Neuronal stem cell (in vitro differentiated cells): ENCODE results near the gene DLG5.
A peak's percentile ranks its signal among the peaks of the same experiment; 100 is the strongest.

Experiments
- DNase-seq: peaks from one replicate; pipeline ENCODE4 v3.0.0-alpha.2; 2013; ENCODE audit warnings: low spot score
- H2AFZ ChIP-seq: one replicate; pipeline ENCODE4 v1.6.1; 2013; ENCODE audit warnings: mild to moderate bottlenecking, low read length, inconsistent platforms
- H2AK5ac ChIP-seq: 2 replicates; pipeline ENCODE4 v1.6.1; 2013; ENCODE audit warnings: low read depth, mild to moderate bottlenecking, inconsistent platforms, low read length, moderate library complexity, mixed read lengths
- H2BK120ac ChIP-seq: 2 replicates; pipeline ENCODE4 v1.6.1; 2013; ENCODE audit warnings: low read depth, mild to moderate bottlenecking, inconsistent platforms, low read length, moderate library complexity, mixed read lengths
- H2BK12ac ChIP-seq: one replicate; pipeline ENCODE4 v1.6.1; 2013; ENCODE audit warnings: low read length, inconsistent platforms
- H2BK15ac ChIP-seq: 2 replicates; pipeline ENCODE4 v1.6.1; 2013; ENCODE audit warnings: mild to moderate bottlenecking, low read length, inconsistent platforms, mixed read lengths
- H2BK5ac ChIP-seq: one replicate; pipeline ENCODE4 v1.6.1; 2013; ENCODE audit warnings: inconsistent platforms, mild to moderate bottlenecking, low read length, moderate library complexity
- H3K14ac ChIP-seq: one replicate; pipeline ENCODE4 v1.6.1; 2013; ENCODE audit warnings: low read length, inconsistent platforms
- H3K18ac ChIP-seq: 2 replicates; pipeline ENCODE4 v1.6.1; 2013; ENCODE audit warnings: low read length, inconsistent platforms
- H3K23ac ChIP-seq: 2 replicates; pipeline ENCODE4 v1.6.1; 2013; ENCODE audit warnings: low read depth, mild to moderate bottlenecking, mixed read lengths, low read length, inconsistent platforms; ENCODE audit not compliant: poor library complexity
- H3K27ac ChIP-seq: replicated peaks from 3 replicates; pipeline ENCODE4 v1.5.1; 2013; ENCODE audit warnings: low read length, inconsistent platforms
- H3K27me3 ChIP-seq, 3 experiments: 2 replicates each; pipeline ENCODE4 v1.6.1; 2013; ENCODE audit warnings: low read length in 3 of 3, mild to moderate bottlenecking in 2 of 3, inconsistent platforms in 1 of 3, low read depth in 1 of 3, mixed read lengths in 1 of 3, moderate library complexity in 1 of 3; ENCODE audit not compliant: control insufficient read depth in 3 of 3, insufficient read depth in 3 of 3
- H3K36me3 ChIP-seq, 2 donors: replicated peaks in 1 of 2; 2 replicates each; pipeline ENCODE4 v1.6.1; 2013; ENCODE audit warnings: low read length in 2 of 2; ENCODE audit not compliant: control insufficient read depth in 2 of 2, insufficient read depth in 2 of 2
- H3K4ac ChIP-seq: 2 replicates; pipeline ENCODE4 v1.6.1; 2013; ENCODE audit warnings: inconsistent platforms, mild to moderate bottlenecking, low read length, moderate library complexity
- H3K4me1 ChIP-seq, 2 donors: 1 replicate in 1 of 2; 2 replicates in 1 of 2; pipeline ENCODE4 v1.6.1; 2013; ENCODE audit warnings: low read length in 2 of 2, low read depth in 1 of 2; ENCODE audit not compliant: control insufficient read depth in 2 of 2, insufficient read depth in 1 of 2
- H3K4me2 ChIP-seq: one replicate; pipeline ENCODE4 v1.6.1; 2013; ENCODE audit warnings: mild to moderate bottlenecking, low read length, inconsistent platforms; ENCODE audit not compliant: insufficient read depth, poor library complexity, severe bottlenecking
- H3K4me3 ChIP-seq, 2 donors: 2 replicates each; pipeline ENCODE4 v1.5.1; 2013; ENCODE audit warnings: low read length in 2 of 2, mild to moderate bottlenecking in 2 of 2, inconsistent platforms in 1 of 2, moderate library complexity in 1 of 2
- H3K79me1 ChIP-seq: one replicate; pipeline ENCODE4 v1.6.1; 2013; ENCODE audit warnings: low read depth, mild to moderate bottlenecking, inconsistent platforms, low read length, moderate library complexity
- H3K9ac ChIP-seq: one replicate; pipeline ENCODE4 v1.6.1; 2013; ENCODE audit warnings: mild to moderate bottlenecking, low read depth, low read length, inconsistent platforms; ENCODE audit not compliant: poor library complexity
- H3K9me3 ChIP-seq, 2 donors: replicated peaks in 1 of 2; 2 replicates each; pipeline versions ENCODE3 to v1.6.1; 2013; ENCODE audit warnings: low read length in 2 of 2, mild to moderate bottlenecking in 2 of 2, inconsistent platforms in 1 of 2, low read depth in 1 of 2, mixed read lengths in 1 of 2, moderate library complexity in 1 of 2; ENCODE audit not compliant: control insufficient read depth in 2 of 2, insufficient read depth in 1 of 2
- H4K8ac ChIP-seq: one replicate; pipeline ENCODE4 v1.6.1; 2013; ENCODE audit warnings: low read depth, mild to moderate bottlenecking, inconsistent platforms, low read length, moderate library complexity
- H4K91ac ChIP-seq: one replicate; pipeline ENCODE4 v1.6.1; 2013; ENCODE audit warnings: low read length, low read depth, mild to moderate bottlenecking, inconsistent platforms; ENCODE audit not compliant: poor library complexity
- WGBS, 2 donors: extraction: QIAGEN DNeasy Blood & Tissue Kit; methylation state at CpG; one replicate each; pipeline ENCODE4 v1.1.7; 2013; ENCODE audit warnings: missing lambda C conversion rate in 2 of 2, mixed read lengths in 1 of 2; ENCODE audit not compliant: insufficient read length in 2 of 2, insufficient replicate concordance in 1 of 2; ENCODE audit errors: extremely low coverage in 2 of 2; 5-methylcytosine and 5-hydroxymethylcytosine counted together

DLG5 gene

GRCh38 chr10:77829356-77829755 lies 97.2 kb downstream of the DLG5 start:
- Histone ChIP-seq H3K18ac (no peak overlapping the region), H3K4me2 (no peak overlapping the region), H2BK120ac (no peak overlapping the region), H2BK5ac (no peak overlapping the region), H3K36me3 (peaks cover 43 to 92% of the 10 kb centered on the region in 2 donors), H2AFZ (no peak overlapping the region), H3K27ac (no peak overlapping the region), H2BK15ac (no peak overlapping the region), H3K23ac (peak overlapping the region; percentile 35), H4K91ac (no peak overlapping the region), H3K9ac (peak overlapping the region; percentile 45), H4K8ac (no peak overlapping the region), H3K27me3 (no peaks in the 10 kb centered on the region), H2AK5ac (no peak overlapping the region), H3K14ac (no peak overlapping the region), H2BK12ac (no peak overlapping the region), H3K4me3 (no peak overlapping the region), H3K4me1 (peaks cover 0 to 3% of the 10 kb centered on the region in 2 donors), H3K9me3 (no peaks in the 10 kb centered on the region), H3K79me1 (no peaks in the 10 kb centered on the region), H3K4ac (no peak overlapping the region)
- DNase-seq: no peak
- no CpG with 5 or more reads among the region's 10 CpGs for WGBS, 2 donors

DNA sequence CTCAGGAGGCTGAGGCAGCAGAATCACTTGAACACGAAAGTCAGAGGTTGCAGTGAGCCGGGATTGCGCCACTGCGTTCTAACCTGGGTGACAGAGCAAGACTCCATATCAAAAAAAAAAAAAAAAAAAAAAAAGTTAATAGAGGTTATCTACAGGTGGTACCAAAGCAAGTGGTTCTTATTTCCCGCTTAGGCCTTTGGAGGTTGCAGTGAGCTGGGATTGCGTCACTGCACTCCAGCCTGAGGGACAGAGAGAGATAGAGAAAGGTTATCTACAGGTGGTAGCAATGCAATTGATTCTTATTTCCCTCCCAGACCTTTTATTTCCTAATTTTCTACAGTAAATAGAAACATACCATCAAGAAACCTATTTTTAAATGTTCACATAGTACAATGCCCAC lies 98.2 kb downstream of the DLG5 start:
- no peaks in the 10 kb centered on the region for H3K9me3 ChIP-seq
- H3K4me2 ChIP-seq: no peak overlapping the region
- no peak overlapping the region for H3K23ac ChIP-seq
- no peak overlapping the region for H2BK12ac ChIP-seq
- no CpG with 5 or more reads among the region's 6 CpGs for WGBS, 2 donors
- no peak overlapping the region for H3K4ac ChIP-seq
- H3K79me1 ChIP-seq: no peaks in the 10 kb centered on the region
- H3K36me3 ChIP-seq: peaks cover 41 to 91% of the 10 kb centered on the region in 2 donors
- no peak overlapping the region for H3K14ac ChIP-seq
- no peak overlapping the region for H2BK5ac ChIP-seq
- no peak overlapping the region for H2BK15ac ChIP-seq
- no peak overlapping the region for H3K18ac ChIP-seq
- H3K27ac ChIP-seq: no peak overlapping the region
- H4K91ac ChIP-seq: no peak overlapping the region
- no peak overlapping the region for H3K4me3 ChIP-seq
- DNase-seq: no peak
- no peak overlapping the region for H3K9ac ChIP-seq
- no peak overlapping the region for H2AFZ ChIP-seq
- no peak overlapping the region for H2AK5ac ChIP-seq
- H3K27me3 ChIP-seq: no peaks in the 10 kb centered on the region
- peaks cover 0 to 3% of the 10 kb centered on the region in 2 donors for H3K4me1 ChIP-seq
- no peak overlapping the region for H4K8ac ChIP-seq
- H2BK120ac ChIP-seq: no peak overlapping the region

DNA sequence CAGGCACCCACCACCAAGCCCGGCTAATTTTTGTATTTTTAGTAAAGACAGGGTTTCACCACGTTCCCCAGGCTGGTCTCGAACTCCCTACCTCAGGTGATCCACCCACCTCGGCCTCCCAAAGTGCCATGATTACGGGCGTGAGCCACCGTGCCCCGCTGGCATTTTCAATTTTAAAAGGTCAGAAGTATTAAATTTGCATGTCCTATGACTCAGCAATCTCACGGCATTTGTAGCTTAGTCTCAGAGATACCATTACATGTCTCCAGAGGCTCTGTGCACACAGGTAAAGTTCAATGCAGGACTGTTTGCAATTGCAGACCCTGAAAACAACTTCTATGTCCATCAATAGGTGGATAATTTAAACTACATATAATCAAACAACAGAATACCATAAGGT lies 99.2 kb downstream of the DLG5 start:
- no peak overlapping the region for H3K9ac ChIP-seq
- H4K91ac ChIP-seq: no peak overlapping the region
- no peak overlapping the region for H2BK120ac ChIP-seq
- H3K36me3 ChIP-seq: peaks cover 31 to 91% of the 10 kb centered on the region in 2 donors
- no peaks in the 10 kb centered on the region for H3K79me1 ChIP-seq
- no peak overlapping the region for H2BK5ac ChIP-seq
- no peak for DNase-seq
- no peak overlapping the region for H3K4ac ChIP-seq
- no peak overlapping the region for H3K27ac ChIP-seq
- H3K14ac ChIP-seq: no peak overlapping the region
- H3K4me2 ChIP-seq: no peak overlapping the region
- no CpG with 5 or more reads among the region's 9 CpGs for WGBS, 2 donors
- H3K23ac ChIP-seq: no peak overlapping the region
- H2AFZ ChIP-seq: no peak overlapping the region
- peaks cover 0 to 3% of the 10 kb centered on the region in 2 donors for H3K4me1 ChIP-seq
- no peak overlapping the region for H2BK12ac ChIP-seq
- H2AK5ac ChIP-seq: no peak overlapping the region
- no peak overlapping the region for H3K4me3 ChIP-seq
- H3K27me3 ChIP-seq: no peaks in the 10 kb centered on the region
- no peak overlapping the region for H2BK15ac ChIP-seq
- no peak overlapping the region for H4K8ac ChIP-seq
- H3K9me3 ChIP-seq: no peaks in the 10 kb centered on the region
- no peak overlapping the region for H3K18ac ChIP-seq

GRCh38 chr10:77825965-77826364 lies 100.6 kb downstream of the DLG5 start:
- Histone ChIP-seq H2AFZ (no peak overlapping the region), H2BK15ac (no peak overlapping the region), H3K23ac (no peak overlapping the region), H3K9ac (no peak overlapping the region), H2BK5ac (no peak overlapping the region), H2AK5ac (no peak overlapping the region), H3K79me1 (no peaks in the 10 kb centered on the region), H3K4ac (no peak overlapping the region), H3K9me3 (no peaks in the 10 kb centered on the region), H3K14ac (no peak overlapping the region), H3K4me2 (no peak overlapping the region), H3K4me3 (no peak overlapping the region), H2BK120ac (no peak overlapping the region), H3K4me1 (peaks cover 0 to 3% of the 10 kb centered on the region in 2 donors), H3K27ac (no peak overlapping the region), H3K18ac (no peak overlapping the region), H4K8ac (no peak overlapping the region), H3K27me3 (no peaks in the 10 kb centered on the region), H2BK12ac (no peak overlapping the region), H4K91ac (no peak overlapping the region), H3K36me3 (peaks cover 29 to 91% of the 10 kb centered on the region in 2 donors)
- DNase-seq: no peak
- WGBS, 2 donors: no CpG with 5 or more reads among the region's 5 CpGs
